OCI-M1 (cell line): Measurements from ENCODE around the gene DCLRE1A.

Source experiments
- DNase-seq: peaks from one replicate; lab custom pipeline; 2025; lab: John Stamatoyannopoulos, UW

Gene DCLRE1A

GRCh38 chr10:113854013-113854760 is at the start of gene DCLRE1A, which contains the start of gene NHLRC2:
TSS of gene DCLRE1A (minus strand) at chr10:113854082. CDS start at chr10:113853182, 900 bp downstream.
TSS of gene NHLRC2 (plus strand) at chr10:113854661. CDS start at chr10:113854873, 212 bp downstream.
- DNase-seq: peak; percentile 89

GRCh38 chr10:113899952-113900598 is 46.2 kb upstream of the DCLRE1A start:
- DNase-seq: peak; percentile 10

- peak; percentile 9 for DNase-seq
These were observed 44.1 kb upstream of the DCLRE1A start for GRCh38 chr10:113897693-113898618.

- DNase-seq: no peak
These were observed 41.1 kb upstream of the DCLRE1A start for GRCh38 chr10:113895018-113895417.

GRCh38 chr10:113894581-113894980 is 40.7 kb upstream of the DCLRE1A start:
- DNase-seq: no peak

- DNase-seq: no peak
These were observed 39.7 kb upstream of the DCLRE1A start for GRCh38 chr10:113893570-113893969.

GRCh38 chr10:113891476-113891875 is 37.6 kb upstream of the DCLRE1A start:
- DNase-seq: no peak

GRCh38 chr10:113890769-113891168 is 36.9 kb upstream of the DCLRE1A start:
- DNase-seq: no peak

- DNase-seq: no peak
These were observed 36.0 kb upstream of the DCLRE1A start for GRCh38 chr10:113889911-113890310.

- no peak for DNase-seq
These were observed 28.4 kb upstream of the DCLRE1A start for GRCh38 chr10:113882240-113882639.

- DNase-seq: no peak
These were observed 26.4 kb upstream of the DCLRE1A start for GRCh38 chr10:113880236-113880635.

- DNase-seq: no peak
These were observed 25.8 kb upstream of the DCLRE1A start for GRCh38 chr10:113879691-113880090.

- DNase-seq: no peak
These were observed 22.6 kb upstream of the DCLRE1A start for GRCh38 chr10:113876461-113876860.

- DNase-seq: no peak
These were observed 21.3 kb upstream of the DCLRE1A start for GRCh38 chr10:113875212-113875611.

GRCh38 chr10:113872139-113873030 is 18.5 kb upstream of the DCLRE1A start:
- peak; percentile 38 for DNase-seq

- no peak for DNase-seq
These were observed 15.9 kb upstream of the DCLRE1A start for GRCh38 chr10:113869789-113870188.

- no peak for DNase-seq
These were observed 14.0 kb upstream of the DCLRE1A start for GRCh38 chr10:113867904-113868303.

- DNase-seq: no peak
These were observed 12.9 kb upstream of the DCLRE1A start for GRCh38 chr10:113866551-113867394.

- DNase-seq: no peak
These were observed 12.0 kb upstream of the DCLRE1A start for GRCh38 chr10:113865901-113866300.

- no peak for DNase-seq
These were observed 5.4 kb upstream of the DCLRE1A start for GRCh38 chr10:113859261-113859660.
